HEK293 (cell line): Measurements from ENCODE around the gene USP5.
A peak's percentile ranks its signal among the peaks of the same experiment; 100 is the strongest.

Experiments used
- CTCF ChIA-PET: fragments of 350-600 bp; formaldehyde crosslinking; extraction: SDS; loops from one replicate; lab custom pipeline; 2021; ENCODE audit warnings: antibody characterized with exemption; lab: Yijun Ruan, JAX
- POLR2A ChIA-PET: fragments of 300-600 bp; formaldehyde crosslinking; extraction: SDS; loops from one replicate; lab custom pipeline; 2020; ENCODE audit warnings: antibody characterized with exemption, inconsistent platforms; lab: Yijun Ruan, JAX
- H3K27ac ChIP-seq: fragments of 200-500 bp; sonication (Bioruptor generic); 2 replicates; pipeline ENCODE4 v1.5.1; 2014; ENCODE audit warnings: low read depth, low read length, control low read depth, inconsistent platforms; ENCODE audit errors: extremely low read depth
- H3K36me3 ChIP-seq, 2 experiments: fragments of 200-500 bp in 1 of 2; sonication (Bioruptor generic) in 1 of 2; 1 replicate in 1 of 2; 2 replicates in 1 of 2; pipeline ENCODE4 v1.5.1; 2014 to 2017; ENCODE audit warnings: inconsistent platforms in 2 of 2, low read length in 2 of 2; ENCODE audit not compliant: control insufficient read depth in 2 of 2, insufficient read depth in 1 of 2
- H3K4me1 ChIP-seq: fragments of 200-500 bp; sonication (Bioruptor generic); 2 replicates; pipeline ENCODE4 v1.5.1; 2014; ENCODE audit warnings: mild to moderate bottlenecking, low read length, inconsistent platforms; ENCODE audit not compliant: control insufficient read depth, insufficient read depth
- H3K4me3 ChIP-seq: 2 replicates; pipeline ENCODE4 v1.5.1; 2011; ENCODE audit warnings: low read depth, mild to moderate bottlenecking, control low read depth, low read length, moderate library complexity
- H3K9me3 ChIP-seq: fragments of 200-500 bp; sonication (Bioruptor generic); 2 replicates; pipeline ENCODE4 v1.5.1; 2014; ENCODE audit warnings: low read depth, low read length, inconsistent platforms; ENCODE audit not compliant: control insufficient read depth, insufficient read depth
- REPIN1 ChIP-seq: fragments of 450-650 bp; formaldehyde crosslinking; IDR thresholded peaks from 2 replicates; pipeline ENCODE4 v1.5.1; 2017; ENCODE audit warnings: missing biosample characterization, missing genetic modification characterization, low read depth
- SP7 ChIP-seq: fragments of 450-650 bp; formaldehyde crosslinking; IDR thresholded peaks from 2 replicates; pipeline ENCODE4 v1.5.1; 2016; ENCODE audit warnings: missing biosample characterization, missing genetic modification characterization
- ZBTB48 ChIP-seq: fragments of 450-650 bp; formaldehyde crosslinking; IDR thresholded peaks from 2 replicates; pipeline ENCODE4 v1.5.1; 2016; ENCODE audit warnings: missing biosample characterization, missing genetic modification characterization
- ZFP37 ChIP-seq: fragments of 450-650 bp; formaldehyde crosslinking; IDR thresholded peaks from 2 replicates; pipeline ENCODE4 v1.5.1; 2016; ENCODE audit warnings: missing biosample characterization, missing genetic modification characterization
- ZIC2 ChIP-seq: fragments of 450-650 bp; formaldehyde crosslinking; IDR thresholded peaks from 2 replicates; pipeline ENCODE4 v1.5.1; 2016; ENCODE audit warnings: missing biosample characterization, missing genetic modification characterization
- ZNF10 ChIP-seq: fragments of 450-650 bp; formaldehyde crosslinking; IDR thresholded peaks from 2 replicates; pipeline ENCODE4 v1.5.1; 2017; ENCODE audit warnings: missing biosample characterization, missing genetic modification characterization
- ZNF169 ChIP-seq: fragments of 450-650 bp; formaldehyde crosslinking; IDR thresholded peaks from 2 replicates; pipeline ENCODE4 v1.5.1; 2016; ENCODE audit warnings: missing biosample characterization, missing genetic modification characterization
- ZNF2 ChIP-seq: fragments of 450-650 bp; formaldehyde crosslinking; IDR thresholded peaks from 2 replicates; pipeline ENCODE4 v1.5.1; 2016; ENCODE audit warnings: missing biosample characterization, missing genetic modification characterization
- ZNF239 ChIP-seq: fragments of 450-650 bp; formaldehyde crosslinking; IDR thresholded peaks from 2 replicates; pipeline ENCODE4 v1.5.1; 2016; ENCODE audit warnings: missing biosample characterization, missing genetic modification characterization
- ZNF24 ChIP-seq: fragments of 450-650 bp; formaldehyde crosslinking; IDR thresholded peaks from 2 replicates; pipeline ENCODE4 v1.5.1; 2016; ENCODE audit warnings: missing biosample characterization, missing genetic modification characterization
- ZNF366 ChIP-seq: fragments of 450-650 bp; formaldehyde crosslinking; conservative IDR thresholded peaks from 2 replicates; pipeline ENCODE4 v1.5.1; 2016; ENCODE audit warnings: missing biosample characterization, missing genetic modification characterization
- ZNF529 ChIP-seq: fragments of 450-650 bp; formaldehyde crosslinking; IDR thresholded peaks from 2 replicates; pipeline ENCODE4 v1.5.1; 2017; ENCODE audit warnings: missing genetic modification characterization, missing biosample characterization; ENCODE audit not compliant: insufficient replicate concordance
- ZNF629 ChIP-seq: fragments of 450-650 bp; formaldehyde crosslinking; IDR thresholded peaks from 2 replicates; pipeline ENCODE4 v1.5.1; 2017; ENCODE audit warnings: missing biosample characterization, missing genetic modification characterization
- ZNF660 ChIP-seq: fragments of 450-650 bp; IDR thresholded peaks from 2 replicates; pipeline ENCODE4 v1.5.1; 2018; ENCODE audit warnings: missing biosample characterization, mild to moderate bottlenecking, missing genetic modification characterization
- ZNF830 ChIP-seq: fragments of 450-650 bp; IDR thresholded peaks from 2 replicates; pipeline ENCODE4 v1.5.0; 2018; ENCODE audit warnings: missing biosample characterization, missing genetic modification characterization, low read depth, mild to moderate bottlenecking, moderate library complexity
- TF ChIP-seq, protein P1 (sequence below): fragments of 450-650 bp; formaldehyde crosslinking; IDR thresholded peaks from 2 replicates; pipeline ENCODE4 v1.5.1; 2017; ENCODE audit warnings: missing biosample characterization, missing genetic modification characterization
- TF ChIP-seq, protein P2 (sequence below): fragments of 450-650 bp; formaldehyde crosslinking; conservative IDR thresholded peaks from 2 replicates; pipeline ENCODE4 v1.5.1; 2016; ENCODE audit warnings: low read depth, missing biosample characterization, missing genetic modification characterization
- TF ChIP-seq, protein P3 (sequence below): fragments of 450-650 bp; formaldehyde crosslinking; IDR thresholded peaks from 2 replicates; pipeline ENCODE4 v1.5.1; 2016; ENCODE audit warnings: missing biosample characterization, missing genetic modification characterization, low read depth
- TF ChIP-seq, protein P4 (sequence below): fragments of 450-650 bp; formaldehyde crosslinking; IDR thresholded peaks from 2 replicates; pipeline ENCODE4 v1.5.1; 2016; ENCODE audit warnings: missing biosample characterization, missing genetic modification characterization
- TF ChIP-seq, protein P5 (sequence below): fragments of 450-650 bp; formaldehyde crosslinking; IDR thresholded peaks from 2 replicates; pipeline ENCODE4 v1.5.1; 2016; ENCODE audit warnings: missing biosample characterization, missing genetic modification characterization
- TF ChIP-seq, protein P6 (sequence below): fragments of 450-650 bp; formaldehyde crosslinking; IDR thresholded peaks from 2 replicates; pipeline ENCODE4 v1.5.1; 2016; ENCODE audit warnings: missing biosample characterization, missing genetic modification characterization

Gene USP5

DNA sequence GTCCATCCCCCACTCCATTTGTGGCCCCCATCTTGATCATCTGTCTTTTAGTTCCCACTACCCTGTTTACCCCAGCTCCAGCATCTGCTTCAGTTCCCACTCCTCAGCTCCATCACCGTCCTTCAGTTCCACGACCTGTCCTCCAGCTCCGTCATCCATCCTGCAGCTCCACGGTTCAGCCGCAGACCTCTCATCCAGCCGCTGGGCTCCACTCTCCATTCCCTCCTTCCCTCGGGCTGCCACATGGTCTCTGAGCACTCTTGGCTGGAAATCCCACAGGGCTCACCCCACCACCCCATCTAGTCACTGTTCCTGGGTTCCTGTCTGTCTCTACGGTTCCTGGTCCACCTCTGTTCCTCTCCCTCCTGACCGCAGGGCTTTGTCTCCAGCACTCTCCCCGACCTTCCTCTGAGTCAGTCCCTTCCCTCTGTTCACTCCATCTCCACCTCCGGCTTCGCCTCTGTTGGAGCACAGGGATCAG, 27.0 kb upstream of the USP5 start:
- Histone ChIP-seq H3K4me1 (peaks cover 6% of the 10 kb centered on the region; the same call in 1 of the 2 replicates), H3K9me3 (no peaks in the 10 kb centered on the region), H3K36me3 (peaks cover 0 to 5% of the 10 kb centered on the region in 2 experiments; a peak in 1 of 3 replicates), H3K27ac (no peak overlapping the region), H3K4me3 (no peak overlapping the region)
- CTCF ChIA-PET: interaction anchor here (0.5 to 8.1 kb wide), 33 partner anchors 10 to 1280 kb away, joined by 3 to 116 read pairs (median 4); partner anchors contain the start of genes CDCA3, GNB3, LAG3 and MLF2
- POLR2A ChIA-PET: interaction anchor here (0.7 kb wide), 1 partner anchor 58 kb away, joined by 3 read pairs; no protein-coding TSS in a partner anchor
- TF ChIP-seq ZNF366 (tag by site-specific recombination) (peak; percentile 31; the same call in 1 of the 2 replicates), ZNF529 (tag by site-specific recombination) (no peak)
- TF ChIP-seq, protein P1, sequence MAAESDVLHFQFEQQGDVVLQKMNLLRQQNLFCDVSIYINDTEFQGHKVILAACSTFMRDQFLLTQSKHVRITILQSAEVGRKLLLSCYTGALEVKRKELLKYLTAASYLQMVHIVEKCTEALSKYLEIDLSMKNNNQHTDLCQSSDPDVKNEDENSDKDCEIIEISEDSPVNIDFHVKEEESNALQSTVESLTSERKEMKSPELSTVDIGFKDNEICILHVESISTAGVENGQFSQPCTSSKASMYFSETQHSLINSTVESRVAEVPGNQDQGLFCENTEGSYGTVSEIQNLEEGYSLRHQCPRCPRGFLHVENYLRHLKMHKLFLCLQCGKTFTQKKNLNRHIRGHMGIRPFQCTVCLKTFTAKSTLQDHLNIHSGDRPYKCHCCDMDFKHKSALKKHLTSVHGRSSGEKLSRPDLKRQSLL (tag by site-specific recombination): peak; percentile 99

DNA sequence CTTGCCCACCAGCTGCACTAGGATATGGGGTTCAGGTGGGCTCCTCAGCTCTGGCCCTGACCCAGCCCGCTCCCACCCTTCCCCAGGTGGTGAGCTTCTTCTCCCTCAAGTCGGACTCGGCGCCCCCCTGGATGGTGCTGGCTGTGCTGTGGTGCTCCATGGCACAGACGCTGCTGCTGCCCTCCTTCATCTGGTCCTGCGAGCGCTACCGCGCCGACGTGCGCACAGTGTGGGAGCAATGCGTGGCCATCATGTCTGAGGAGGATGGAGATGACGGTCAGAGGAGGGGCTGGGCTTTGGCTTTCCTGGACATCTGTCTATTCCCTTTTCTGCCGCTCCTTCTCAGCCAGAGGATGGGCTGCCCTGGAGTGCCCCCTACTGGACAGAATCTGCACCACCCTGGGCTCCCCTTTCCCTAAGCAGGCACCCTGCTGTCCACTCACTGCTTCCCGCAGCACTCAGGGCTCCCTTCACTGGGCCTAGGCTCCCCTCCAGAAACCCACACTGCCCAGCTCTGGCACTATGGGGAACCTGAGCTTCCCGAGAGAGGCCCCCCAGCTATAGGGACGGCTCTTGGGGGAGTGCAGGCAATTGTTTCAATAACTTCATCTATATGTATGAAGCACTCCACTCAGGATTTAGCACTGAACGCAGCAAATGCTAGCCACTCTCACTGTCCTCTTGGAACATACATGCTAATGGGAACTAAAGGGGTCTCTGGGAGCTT, 26.4 kb upstream of the USP5 start:
- ChIA-PET POLR2A (interaction anchor here (0.7 to 1.2 kb wide), 2 partner anchors 26 to 59 kb away, joined by 3 read pairs; partner anchors contain the start of gene CDCA3), CTCF (interaction anchor here (0.5 to 8.1 kb wide), 37 partner anchors 9 to 1281 kb away, joined by 3 to 116 read pairs (median 4); partner anchors contain the start of genes CDCA3, GNB3, LAG3 and LPAR5)
- Histone ChIP-seq H3K27ac (no peak overlapping the region), H3K4me3 (no peak overlapping the region), H3K36me3 (peaks cover 0 to 11% of the 10 kb centered on the region in 2 experiments; a peak in 1 of 3 replicates), H3K9me3 (no peaks in the 10 kb centered on the region), H3K4me1 (peaks cover 6% of the 10 kb centered on the region; the same call in 1 of the 2 replicates)
- 0 out of 2 replicates have a peak, but pooled peaks have one; percentile 31 for TF ChIP-seq SP7
- TF ChIP-seq ZNF2 (tag by site-specific recombination): no peak
- no peak for TF ChIP-seq REPIN1 (tag by site-specific recombination)
- TF ChIP-seq, protein P2, sequence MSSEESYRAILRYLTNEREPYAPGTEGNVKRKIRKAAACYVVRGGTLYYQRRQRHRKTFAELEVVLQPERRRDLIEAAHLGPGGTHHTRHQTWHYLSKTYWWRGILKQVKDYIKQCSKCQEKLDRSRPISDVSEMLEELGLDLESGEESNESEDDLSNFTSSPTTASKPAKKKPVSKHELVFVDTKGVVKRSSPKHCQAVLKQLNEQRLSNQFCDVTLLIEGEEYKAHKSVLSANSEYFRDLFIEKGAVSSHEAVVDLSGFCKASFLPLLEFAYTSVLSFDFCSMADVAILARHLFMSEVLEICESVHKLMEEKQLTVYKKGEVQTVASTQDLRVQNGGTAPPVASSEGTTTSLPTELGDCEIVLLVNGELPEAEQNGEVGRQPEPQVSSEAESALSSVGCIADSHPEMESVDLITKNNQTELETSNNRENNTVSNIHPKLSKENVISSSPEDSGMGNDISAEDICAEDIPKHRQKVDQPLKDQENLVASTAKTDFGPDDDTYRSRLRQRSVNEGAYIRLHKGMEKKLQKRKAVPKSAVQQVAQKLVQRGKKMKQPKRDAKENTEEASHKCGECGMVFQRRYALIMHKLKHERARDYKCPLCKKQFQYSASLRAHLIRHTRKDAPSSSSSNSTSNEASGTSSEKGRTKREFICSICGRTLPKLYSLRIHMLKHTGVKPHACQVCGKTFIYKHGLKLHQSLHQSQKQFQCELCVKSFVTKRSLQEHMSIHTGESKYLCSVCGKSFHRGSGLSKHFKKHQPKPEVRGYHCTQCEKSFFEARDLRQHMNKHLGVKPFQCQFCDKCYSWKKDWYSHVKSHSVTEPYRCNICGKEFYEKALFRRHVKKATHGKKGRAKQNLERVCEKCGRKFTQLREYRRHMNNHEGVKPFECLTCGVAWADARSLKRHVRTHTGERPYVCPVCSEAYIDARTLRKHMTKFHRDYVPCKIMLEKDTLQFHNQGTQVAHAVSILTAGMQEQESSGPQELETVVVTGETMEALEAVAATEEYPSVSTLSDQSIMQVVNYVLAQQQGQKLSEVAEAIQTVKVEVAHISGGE (tag by site-specific recombination): no peak
- TF ChIP-seq ZFP37 (tag by site-specific recombination): no peak
- no peak for TF ChIP-seq ZNF830
- no peak; the same call in 1 of the 2 replicates for TF ChIP-seq ZNF660 (tag by site-specific recombination)
- TF ChIP-seq, protein P3, sequence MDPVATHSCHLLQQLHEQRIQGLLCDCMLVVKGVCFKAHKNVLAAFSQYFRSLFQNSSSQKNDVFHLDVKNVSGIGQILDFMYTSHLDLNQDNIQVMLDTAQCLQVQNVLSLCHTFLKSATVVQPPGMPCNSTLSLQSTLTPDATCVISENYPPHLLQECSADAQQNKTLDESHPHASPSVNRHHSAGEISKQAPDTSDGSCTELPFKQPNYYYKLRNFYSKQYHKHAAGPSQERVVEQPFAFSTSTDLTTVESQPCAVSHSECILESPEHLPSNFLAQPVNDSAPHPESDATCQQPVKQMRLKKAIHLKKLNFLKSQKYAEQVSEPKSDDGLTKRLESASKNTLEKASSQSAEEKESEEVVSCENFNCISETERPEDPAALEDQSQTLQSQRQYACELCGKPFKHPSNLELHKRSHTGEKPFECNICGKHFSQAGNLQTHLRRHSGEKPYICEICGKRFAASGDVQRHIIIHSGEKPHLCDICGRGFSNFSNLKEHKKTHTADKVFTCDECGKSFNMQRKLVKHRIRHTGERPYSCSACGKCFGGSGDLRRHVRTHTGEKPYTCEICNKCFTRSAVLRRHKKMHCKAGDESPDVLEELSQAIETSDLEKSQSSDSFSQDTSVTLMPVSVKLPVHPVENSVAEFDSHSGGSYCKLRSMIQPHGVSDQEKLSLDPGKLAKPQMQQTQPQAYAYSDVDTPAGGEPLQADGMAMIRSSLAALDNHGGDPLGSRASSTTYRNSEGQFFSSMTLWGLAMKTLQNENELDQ (tag by site-specific recombination): no peak
- TF ChIP-seq ZNF629 (tag by site-specific recombination): peak; percentile 41; the same call in 1 of the 2 replicates
- TF ChIP-seq, protein P4, sequence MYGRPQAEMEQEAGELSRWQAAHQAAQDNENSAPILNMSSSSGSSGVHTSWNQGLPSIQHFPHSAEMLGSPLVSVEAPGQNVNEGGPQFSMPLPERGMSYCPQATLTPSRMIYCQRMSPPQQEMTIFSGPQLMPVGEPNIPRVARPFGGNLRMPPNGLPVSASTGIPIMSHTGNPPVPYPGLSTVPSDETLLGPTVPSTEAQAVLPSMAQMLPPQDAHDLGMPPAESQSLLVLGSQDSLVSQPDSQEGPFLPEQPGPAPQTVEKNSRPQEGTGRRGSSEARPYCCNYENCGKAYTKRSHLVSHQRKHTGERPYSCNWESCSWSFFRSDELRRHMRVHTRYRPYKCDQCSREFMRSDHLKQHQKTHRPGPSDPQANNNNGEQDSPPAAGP (tag by site-specific recombination): 0 out of 2 replicates have a peak, but pooled peaks have one; percentile 35
- no peak for TF ChIP-seq ZNF239
- TF ChIP-seq ZNF24 (tag by site-specific recombination): 0 out of 2 replicates have a peak, but pooled peaks have one; percentile 43
- TF ChIP-seq, protein P5, sequence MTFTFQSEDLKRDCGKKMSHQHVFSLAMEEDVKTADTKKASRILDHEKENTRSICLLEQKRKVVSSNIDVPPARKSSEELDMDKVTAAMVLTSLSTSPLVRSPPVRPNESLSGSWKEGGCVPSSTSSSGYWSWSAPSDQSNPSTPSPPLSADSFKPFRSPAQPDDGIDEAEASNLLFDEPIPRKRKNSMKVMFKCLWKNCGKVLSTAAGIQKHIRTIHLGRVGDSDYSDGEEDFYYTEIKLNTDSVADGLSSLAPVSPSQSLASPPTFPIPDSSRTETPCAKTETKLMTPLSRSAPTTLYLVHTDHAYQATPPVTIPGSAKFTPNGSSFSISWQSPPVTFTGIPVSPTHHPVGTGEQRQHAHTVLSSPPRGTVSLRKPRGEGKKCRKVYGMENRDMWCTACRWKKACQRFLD (tag by site-specific recombination): no peak
- TF ChIP-seq ZIC2 (tag by site-specific recombination): peak; percentile 81
- TF ChIP-seq, protein P6, sequence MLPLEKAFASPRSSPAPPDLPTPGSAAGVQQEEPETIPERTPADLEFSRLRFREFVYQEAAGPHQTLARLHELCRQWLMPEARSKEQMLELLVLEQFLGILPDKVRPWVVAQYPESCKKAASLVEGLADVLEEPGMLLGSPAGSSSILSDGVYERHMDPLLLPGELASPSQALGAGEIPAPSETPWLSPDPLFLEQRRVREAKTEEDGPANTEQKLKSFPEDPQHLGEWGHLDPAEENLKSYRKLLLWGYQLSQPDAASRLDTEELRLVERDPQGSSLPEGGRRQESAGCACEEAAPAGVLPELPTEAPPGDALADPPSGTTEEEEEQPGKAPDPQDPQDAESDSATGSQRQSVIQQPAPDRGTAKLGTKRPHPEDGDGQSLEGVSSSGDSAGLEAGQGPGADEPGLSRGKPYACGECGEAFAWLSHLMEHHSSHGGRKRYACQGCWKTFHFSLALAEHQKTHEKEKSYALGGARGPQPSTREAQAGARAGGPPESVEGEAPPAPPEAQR: no peak
- no peak for TF ChIP-seq ZNF169 (tag by site-specific recombination)
- TF ChIP-seq ZNF366 (tag by site-specific recombination): peak; percentile 92
- peak; percentile 57; the same call in 1 of the 2 replicates for TF ChIP-seq ZBTB48 (tag by site-specific recombination)
- TF ChIP-seq ZNF10 (tag by site-specific recombination): 0 out of 2 replicates have a peak, but pooled peaks have one; percentile 41
